Stimulated activated naive CD8-positive, alpha-beta T cell treated with anti-CD3 and anti-CD28 coated beads, Interleukin-15, Interleukin-2, amounts not matched to agents 100 ng/mL and 50 ng/mL, for 24 hours (primary cell): Measurements from ENCODE around the gene ASMTL.
"Not testable (repeated sequence)": the region's sequence is repeated elsewhere in the genome, so short reads cannot be mapped to it uniquely, and the experiment has no call there.

ENCODE experiments used
- H3K27ac Mint-ChIP-seq: one replicate; pipeline ENCODE4 v1.8.0; 2021; ENCODE audit warnings: mild to moderate bottlenecking, mixed read lengths
- H3K27me3 Mint-ChIP-seq: one replicate; pipeline ENCODE4 v1.8.0; 2021; ENCODE audit warnings: mixed read lengths
- H3K36me3 Mint-ChIP-seq: one replicate; pipeline ENCODE4 v1.8.0; 2021; ENCODE audit warnings: low read depth, mixed read lengths
- H3K4me1 Mint-ChIP-seq: one replicate; pipeline ENCODE4 v1.8.0; 2021; ENCODE audit warnings: low read depth, mixed read lengths
- H3K4me3 Mint-ChIP-seq: one replicate; pipeline ENCODE4 v1.8.0; 2021; ENCODE audit warnings: mild to moderate bottlenecking, mixed read lengths
- H3K9me3 Mint-ChIP-seq: one replicate; pipeline ENCODE4 v1.8.0; 2021; ENCODE audit warnings: mixed read lengths

The ASMTL gene

GRCh38 chrX:1440506-1440905 lies 12.2 kb downstream of the ASMTL start:
- peaks cover 14% of the 10 kb centered on the region for H3K9me3 Mint-ChIP-seq
- no peaks in the 10 kb centered on the region for H3K4me1 Mint-ChIP-seq
- no peak overlapping the region for H3K4me3 Mint-ChIP-seq
- H3K36me3 Mint-ChIP-seq = peaks cover 65% of the 10 kb centered on the region
- no peaks in the 10 kb centered on the region for H3K27me3 Mint-ChIP-seq
- no peak overlapping the region for H3K27ac Mint-ChIP-seq

GRCh38 chrX:1435241-1435895 lies 17.3 kb downstream of the ASMTL start:
- H3K27me3 Mint-ChIP-seq = no peaks in the 10 kb centered on the region
- H3K9me3 Mint-ChIP-seq = no peaks in the 10 kb centered on the region
- no peak overlapping the region for H3K27ac Mint-ChIP-seq
- peaks cover 43% of the 10 kb centered on the region for H3K36me3 Mint-ChIP-seq
- no peaks in the 10 kb centered on the region for H3K4me1 Mint-ChIP-seq
- H3K4me3 Mint-ChIP-seq = no peak overlapping the region

GRCh38 chrX:1434871-1435240 lies 17.9 kb downstream of the ASMTL start:
- Mint-ChIP-seq H3K36me3 (peaks cover 43% of the 10 kb centered on the region), H3K9me3 (no peaks in the 10 kb centered on the region), H3K27ac (no peak overlapping the region)

GRCh38 chrX:1433646-1434357 lies 18.9 kb downstream of the ASMTL start:
- H3K36me3 Mint-ChIP-seq = peaks cover 34% of the 10 kb centered on the region
- H3K4me3 Mint-ChIP-seq = no peak overlapping the region
- H3K27me3 Mint-ChIP-seq = no peaks in the 10 kb centered on the region
- no peaks in the 10 kb centered on the region for H3K4me1 Mint-ChIP-seq
- no peak overlapping the region for H3K27ac Mint-ChIP-seq
- no peaks in the 10 kb centered on the region for H3K9me3 Mint-ChIP-seq

More at GRCh38 chrX:1434871-1435240, 17.9 kb downstream of the ASMTL start:
- Mint-ChIP-seq H3K27me3 (no peaks in the 10 kb centered on the region), H3K4me3 (no peak overlapping the region), H3K4me1 (no peaks in the 10 kb centered on the region)

- H3K27ac Mint-ChIP-seq = no peak overlapping the region
- no peaks in the 10 kb centered on the region for H3K27me3 Mint-ChIP-seq
- no peaks in the 10 kb centered on the region for H3K9me3 Mint-ChIP-seq
- peaks cover 21% of the 10 kb centered on the region for H3K36me3 Mint-ChIP-seq
- no peaks in the 10 kb centered on the region for H3K4me1 Mint-ChIP-seq
- H3K4me3 Mint-ChIP-seq = no peak overlapping the region
Observed at GRCh38 chrX:1430451-1430850, 22.3 kb downstream of the ASMTL start.

GRCh38 chrX:1427756-1428155 lies 25.0 kb downstream of the ASMTL start:
- Mint-ChIP-seq H3K9me3 (peaks cover 6% of the 10 kb centered on the region), H3K4me1 (no peaks in the 10 kb centered on the region), H3K27ac (no peak overlapping the region), H3K36me3 (peaks cover 40% of the 10 kb centered on the region), H3K27me3 (no peaks in the 10 kb centered on the region), H3K4me3 (no peak overlapping the region)

GRCh38 chrX:1426321-1426720 lies 26.4 kb downstream of the ASMTL start:
- not testable (repeated sequence) for H3K27me3 Mint-ChIP-seq, H3K4me1 Mint-ChIP-seq, H3K4me3 Mint-ChIP-seq, H3K27ac Mint-ChIP-seq, H3K9me3 Mint-ChIP-seq
- peaks cover 54% of the 10 kb centered on the region for H3K36me3 Mint-ChIP-seq

GRCh38 chrX:1425381-1425780 lies 27.3 kb downstream of the ASMTL start:
- Mint-ChIP-seq H3K36me3 (peaks cover 57% of the 10 kb centered on the region), H3K27me3 (no peaks in the 10 kb centered on the region), H3K27ac (no peak overlapping the region), H3K9me3 (peaks cover 9% of the 10 kb centered on the region), H3K4me1 (no peaks in the 10 kb centered on the region), H3K4me3 (no peak overlapping the region)

GRCh38 chrX:1424147-1424851 lies 28.4 kb downstream of the ASMTL start:
- Mint-ChIP-seq H3K36me3 (peaks cover 66% of the 10 kb centered on the region), H3K4me3 (no peak overlapping the region), H3K27ac (no peak overlapping the region), H3K27me3 (no peaks in the 10 kb centered on the region), H3K9me3 (peaks cover 9% of the 10 kb centered on the region), H3K4me1 (no peaks in the 10 kb centered on the region)

GRCh38 chrX:1423215-1423614 lies 29.5 kb downstream of the ASMTL start:
- H3K36me3 Mint-ChIP-seq = peaks cover 66% of the 10 kb centered on the region
- H3K4me3 Mint-ChIP-seq = no peak overlapping the region

GRCh38 chrX:1422135-1422465 lies 30.6 kb downstream of the ASMTL start:
- no peak overlapping the region for H3K4me3 Mint-ChIP-seq
- peaks cover 62% of the 10 kb centered on the region for H3K36me3 Mint-ChIP-seq
- no peaks in the 10 kb centered on the region for H3K4me1 Mint-ChIP-seq
- H3K27me3 Mint-ChIP-seq = no peaks in the 10 kb centered on the region
- peaks cover 9% of the 10 kb centered on the region for H3K9me3 Mint-ChIP-seq
- H3K27ac Mint-ChIP-seq = no peak overlapping the region

More at GRCh38 chrX:1423215-1423614, 29.5 kb downstream of the ASMTL start:
- Mint-ChIP-seq H3K27me3 (no peaks in the 10 kb centered on the region), H3K27ac (no peak overlapping the region), H3K4me1 (no peaks in the 10 kb centered on the region), H3K9me3 (peaks cover 9% of the 10 kb centered on the region)

GRCh38 chrX:1421433-1422134 lies 31.1 kb downstream of the ASMTL start:
- H3K27me3 Mint-ChIP-seq = no peaks in the 10 kb centered on the region
- H3K27ac Mint-ChIP-seq = no peak overlapping the region
- no peak overlapping the region for H3K4me3 Mint-ChIP-seq
- no peaks in the 10 kb centered on the region for H3K4me1 Mint-ChIP-seq
- H3K36me3 Mint-ChIP-seq = peaks cover 58% of the 10 kb centered on the region
- peaks cover 9% of the 10 kb centered on the region for H3K9me3 Mint-ChIP-seq

GRCh38 chrX:1420371-1420770 lies 32.3 kb downstream of the ASMTL start:
- peaks cover 9% of the 10 kb centered on the region for H3K9me3 Mint-ChIP-seq
- no peaks in the 10 kb centered on the region for H3K27me3 Mint-ChIP-seq

GRCh38 chrX:1419545-1420355 lies 33.0 kb downstream of the ASMTL start:
- H3K36me3 Mint-ChIP-seq = peaks cover 43% of the 10 kb centered on the region
- no peaks in the 10 kb centered on the region for H3K4me1 Mint-ChIP-seq
- peak overlapping the region; percentile 0 for H3K4me3 Mint-ChIP-seq
- H3K27ac Mint-ChIP-seq = peak overlapping the region; percentile 65
- H3K27me3 Mint-ChIP-seq = no peaks in the 10 kb centered on the region
- peaks cover 5% of the 10 kb centered on the region for H3K9me3 Mint-ChIP-seq

More at GRCh38 chrX:1420371-1420770, 32.3 kb downstream of the ASMTL start:
- Mint-ChIP-seq H3K4me3 (no peak overlapping the region), H3K36me3 (peaks cover 50% of the 10 kb centered on the region), H3K4me1 (no peaks in the 10 kb centered on the region), H3K27ac (peak overlapping the region; percentile 65)
